Measurements from ENCODE around the gene RAPGEF2. TPM values are rescaled to one million over a fixed set of nuclear protein-coding genes. Genes with fewer than 3 reads are reported as not detected.
A peak's percentile ranks its signal among the peaks of the same experiment; 100 is the strongest.
"Not testable (repeated sequence)": the region's sequence is repeated elsewhere in the genome, so short reads cannot be mapped to it uniquely, and the experiment has no call there.

The RAPGEF2 gene
- total RNA-seq, 1 experiment from 2014 or later = 29.8 TPM

GRCh38 chr4:159062381-159062780, 40.5 kb upstream of the RAPGEF2 start:
- Histone ChIP-seq H3K4me3 (no peak overlapping the region), H3K36me3 (ENCODE audit: low read depth) (no peaks in the 10 kb centered on the region), H3K4me2 (no peak overlapping the region), H3K4me1 (replicated peaks; ENCODE audit: insufficient read depth) (no peaks in the 10 kb centered on the region), H3F3A (ENCODE audit: insufficient read depth, low read depth) (no peaks in the 10 kb centered on the region), H3K9me2 (ENCODE audit: insufficient read depth) (no peaks in the 10 kb centered on the region), H4K20me1 (ENCODE audit: insufficient read depth) (no peaks in the 10 kb centered on the region), H3K27me3 (ENCODE audit: insufficient read depth, low read depth) (no peaks in the 10 kb centered on the region), H3K9me3 (ENCODE audit: insufficient read depth, low read depth) (no peaks in the 10 kb centered on the region), H3K79me2 (ENCODE audit: low read depth) (no peaks in the 10 kb centered on the region), H2AFZ (no peak overlapping the region), H3K27ac (no peak overlapping the region)
- ChIA-PET CTCF (no interaction called here), POLR2A (ENCODE audit: unreplicated experiment) (no interaction called here)
- no TSS peak for BruUV-seq (replicated peaks)
- no peak for DNase-seq
- intact Hi-C loops (cut with micrococcal nuclease; ENCODE audit: unreplicated experiment) = no loop called here
- TF ChIP-seq CTCF (conservative IDR thresholded peaks at IDR 0.05) (no peak), EZH2 (IDR thresholded peaks at IDR 0.05; ENCODE audit: low read depth) (no peak)

- Histone ChIP-seq H3F3A (ENCODE audit: insufficient read depth, low read depth) (peaks cover 1% of the 10 kb centered on the region; the same call in 1 of the 2 replicates), H4K20me1 (ENCODE audit: insufficient read depth) (no peaks in the 10 kb centered on the region), H3K4me1 (replicated peaks; ENCODE audit: insufficient read depth) (peaks cover 4% of the 10 kb centered on the region), H3K4me2 (no peak overlapping the region), H3K9me2 (ENCODE audit: insufficient read depth) (no peaks in the 10 kb centered on the region), H3K9me3 (ENCODE audit: insufficient read depth, low read depth) (no peaks in the 10 kb centered on the region), H3K79me2 (ENCODE audit: low read depth) (no peaks in the 10 kb centered on the region), H3K27me3 (ENCODE audit: insufficient read depth, low read depth) (no peaks in the 10 kb centered on the region), H2AFZ (no peak overlapping the region), H3K36me3 (ENCODE audit: low read depth) (no peaks in the 10 kb centered on the region), H3K4me3 (no peak overlapping the region), H3K27ac (no peak overlapping the region)
- intact Hi-C loops (cut with micrococcal nuclease; ENCODE audit: unreplicated experiment) = no loop called here
- no TSS peak for BruUV-seq (replicated peaks)
- TF ChIP-seq CTCF (conservative IDR thresholded peaks at IDR 0.05) (no peak), EZH2 (IDR thresholded peaks at IDR 0.05; ENCODE audit: low read depth) (no peak)
- CTCF ChIA-PET = no interaction called here
- DNase-seq = no peak
- POLR2A ChIA-PET (ENCODE audit: unreplicated experiment) = no interaction called here
These were observed 37.2 kb upstream of the RAPGEF2 start for GRCh38 chr4:159065513-159066240.

GRCh38 chr4:159068139-159068538, 34.7 kb upstream of the RAPGEF2 start:
- Histone ChIP-seq H3K4me1 (replicated peaks; ENCODE audit: insufficient read depth) (peaks cover 19% of the 10 kb centered on the region), H3F3A (ENCODE audit: insufficient read depth, low read depth) (peaks cover 14% of the 10 kb centered on the region)
- H3K9me2 ChIP-seq (ENCODE audit: insufficient read depth); H3K4me3 ChIP-seq; H4K20me1 ChIP-seq (ENCODE audit: insufficient read depth); BruUV-seq (replicated peaks); CTCF ChIA-PET; H3K79me2 ChIP-seq (ENCODE audit: low read depth); H2AFZ ChIP-seq; DNase-seq; H3K4me2 ChIP-seq; H3K36me3 ChIP-seq (ENCODE audit: low read depth); intact Hi-C loops (cut with micrococcal nuclease; ENCODE audit: unreplicated experiment); H3K27ac ChIP-seq; H3K9me3 ChIP-seq (ENCODE audit: insufficient read depth, low read depth); H3K27me3 ChIP-seq (ENCODE audit: insufficient read depth, low read depth): not testable (repeated sequence)
- POLR2A ChIA-PET (ENCODE audit: unreplicated experiment) = interaction anchor here (0.7 kb wide), 1 partner anchor 21 kb away, joined by 3 read pairs; no protein-coding TSS in a partner anchor

GRCh38 chr4:159069922-159070321, 33.0 kb upstream of the RAPGEF2 start:
- intact Hi-C loops (cut with micrococcal nuclease; ENCODE audit: unreplicated experiment) = no loop called here
- no peak overlapping the region for H3K4me3 ChIP-seq
- POLR2A ChIA-PET (ENCODE audit: unreplicated experiment) = no interaction called here
- no peaks in the 10 kb centered on the region for H4K20me1 ChIP-seq (ENCODE audit: insufficient read depth)
- H3F3A ChIP-seq (ENCODE audit: insufficient read depth, low read depth) = peaks cover 14% of the 10 kb centered on the region
- no peaks in the 10 kb centered on the region for H3K27me3 ChIP-seq (ENCODE audit: insufficient read depth, low read depth)
- no peaks in the 10 kb centered on the region for H3K36me3 ChIP-seq (ENCODE audit: low read depth)
- no peak for TF ChIP-seq CTCF (conservative IDR thresholded peaks at IDR 0.05)
- H3K9me3 ChIP-seq (ENCODE audit: insufficient read depth, low read depth) = no peaks in the 10 kb centered on the region
- H3K79me2 ChIP-seq (ENCODE audit: low read depth) = no peaks in the 10 kb centered on the region
- H3K4me1 ChIP-seq (replicated peaks; ENCODE audit: insufficient read depth) = peaks cover 19% of the 10 kb centered on the region
- H3K9me2 ChIP-seq (ENCODE audit: insufficient read depth) = no peaks in the 10 kb centered on the region
- H2AFZ ChIP-seq = no peak overlapping the region
- peak overlapping the region; percentile 94; the same call in 1 of the 2 replicates for H3K27ac ChIP-seq
- DNase-seq = no peak
- no peak overlapping the region for H3K4me2 ChIP-seq
- no TSS peak for BruUV-seq (replicated peaks)
- CTCF ChIA-PET = no interaction called here

All from PC-9 (cell line).